A673 (cell line): ENCODE data around the gene MTREX.

ENCODE experiments used
- EZH2 ChIP-seq: fragments of 200-600 bp; sonication (generic); IDR thresholded peaks from 2 replicates; pipeline ENCODE4 v1.6.1; 2017; ENCODE audit warnings: borderline replicate concordance, low read depth, mild to moderate bottlenecking, mixed read lengths, antibody characterized with exemption, low read length; ENCODE audit not compliant: poor library complexity, severe bottlenecking
- TF ChIP-seq, protein P1 (sequence below): fragments of 300-800, 200-600 bp; sonication (generic); conservative IDR thresholded peaks from 2 replicates; pipeline ENCODE4 v1.5.1; 2017; ENCODE audit warnings: low read depth, mild to moderate bottlenecking, antibody characterized with exemption, low read length, moderate library complexity, mixed read lengths

DNA sequence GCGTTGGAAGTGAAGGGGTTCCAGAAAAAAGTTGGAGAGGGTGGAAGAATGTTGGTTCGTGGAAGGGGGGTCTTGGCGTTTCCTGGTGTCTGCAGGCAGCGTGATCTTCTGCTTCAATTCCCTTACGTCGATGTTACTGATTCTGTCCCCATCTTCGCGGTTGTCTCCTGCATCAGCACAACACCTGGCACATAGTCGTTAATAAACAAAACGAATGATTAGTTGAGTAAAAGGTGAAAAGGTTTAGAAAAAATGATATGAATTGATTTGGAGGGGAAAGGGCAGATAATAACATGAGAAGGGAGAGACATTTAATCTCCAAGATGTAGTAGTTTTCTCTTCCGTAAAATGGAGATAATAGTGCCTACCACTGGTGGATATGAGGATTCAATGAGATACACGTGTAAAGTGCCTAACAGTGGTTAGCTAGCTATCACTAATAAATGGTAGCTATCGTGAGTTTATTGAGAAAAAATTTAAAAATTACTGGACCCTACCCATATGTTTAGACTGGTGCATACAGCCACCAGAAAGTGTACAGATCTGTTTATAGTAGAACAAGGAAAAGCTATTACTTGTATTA is 556 bp downstream of the MTREX start:
- TF ChIP-seq, protein P1, sequence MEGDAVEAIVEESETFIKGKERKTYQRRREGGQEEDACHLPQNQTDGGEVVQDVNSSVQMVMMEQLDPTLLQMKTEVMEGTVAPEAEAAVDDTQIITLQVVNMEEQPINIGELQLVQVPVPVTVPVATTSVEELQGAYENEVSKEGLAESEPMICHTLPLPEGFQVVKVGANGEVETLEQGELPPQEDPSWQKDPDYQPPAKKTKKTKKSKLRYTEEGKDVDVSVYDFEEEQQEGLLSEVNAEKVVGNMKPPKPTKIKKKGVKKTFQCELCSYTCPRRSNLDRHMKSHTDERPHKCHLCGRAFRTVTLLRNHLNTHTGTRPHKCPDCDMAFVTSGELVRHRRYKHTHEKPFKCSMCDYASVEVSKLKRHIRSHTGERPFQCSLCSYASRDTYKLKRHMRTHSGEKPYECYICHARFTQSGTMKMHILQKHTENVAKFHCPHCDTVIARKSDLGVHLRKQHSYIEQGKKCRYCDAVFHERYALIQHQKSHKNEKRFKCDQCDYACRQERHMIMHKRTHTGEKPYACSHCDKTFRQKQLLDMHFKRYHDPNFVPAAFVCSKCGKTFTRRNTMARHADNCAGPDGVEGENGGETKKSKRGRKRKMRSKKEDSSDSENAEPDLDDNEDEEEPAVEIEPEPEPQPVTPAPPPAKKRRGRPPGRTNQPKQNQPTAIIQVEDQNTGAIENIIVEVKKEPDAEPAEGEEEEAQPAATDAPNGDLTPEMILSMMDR, result no peak
- no peak for TF ChIP-seq EZH2
